AG04450 (cell line): Measurements from ENCODE around the gene TRIP4. TPM values are rescaled to one million over a fixed set of nuclear protein-coding genes. Genes with fewer than 3 reads are reported as not detected.
A peak's percentile ranks its signal among the peaks of the same experiment; 100 is the strongest.

Experiments used
- CTCF ChIA-PET: fragments of 300-600, 350-600 bp; formaldehyde crosslinking; extraction: SDS; loops from one replicate; lab custom pipeline; 2022; ENCODE audit warnings: antibody characterized with exemption, inconsistent platforms; lab: Charles Lee
- POLR2A ChIA-PET: fragments of 350-600 bp; formaldehyde crosslinking; extraction: SDS; loops from one replicate; lab custom pipeline; 2021; ENCODE audit warnings: antibody characterized with exemption, inconsistent platforms; lab: Yijun Ruan, JAX
- DNase-seq: peaks from one replicate; pipeline ENCODE4 v3.0.0-alpha.2; 2011; ENCODE audit warnings: low read depth, low spot score
- H3K27ac ChIP-seq: one replicate; pipeline ENCODE4 v1.5.1; 2012; ENCODE audit warnings: low read depth, low read length, control low read depth
- H3K27me3 ChIP-seq: one replicate; pipeline ENCODE4 v1.6.0; 2012; ENCODE audit warnings: low read length; ENCODE audit not compliant: control insufficient read depth, insufficient read depth
- H3K4me3 ChIP-seq: 2 replicates; pipeline ENCODE4 v1.5.1; 2011; ENCODE audit warnings: mild to moderate bottlenecking, low read depth, low read length, control low read depth
- H3K9me3 ChIP-seq: 2 replicates; pipeline ENCODE4 v1.5.1; 2012; ENCODE audit warnings: low read length; ENCODE audit not compliant: control insufficient read depth, insufficient read depth
- CTCF ChIP-seq: IDR thresholded peaks from 2 replicates; pipeline ENCODE4 v1.5.1; 2011; ENCODE audit warnings: low read depth, low read length, control low read depth, inconsistent platforms
- polyA plus RNA-seq: library from polyadenylated mRNA; depleted of rRNA; stranded (reverse); fragments of >200 nt; gene quantifications from 2 replicates; pipeline ENCODE4 v1.2.3, GENCODE V29; 2011

TRIP4 gene
- polyA plus RNA-seq, 1 experiment: 28.0 TPM

- ChIA-PET CTCF (interaction anchor here (1.4 to 2.6 kb wide), 2 partner anchors 258 to 304 kb away, joined by 5 to 17 read pairs; no protein-coding TSS in a partner anchor), POLR2A (no interaction called here)
- H3K9me3 ChIP-seq: no peaks in the 10 kb centered on the region
- no peaks in the 10 kb centered on the region for H3K27me3 ChIP-seq
- no peak for DNase-seq
- no peak overlapping the region for H3K4me3 ChIP-seq
- no peak for TF ChIP-seq CTCF
- no peak overlapping the region for H3K27ac ChIP-seq
Observed at GRCh38 chr15:64423970-64424369, 36.3 kb downstream of the TRIP4 start.

- no peak overlapping the region for H3K4me3 ChIP-seq
- no peaks in the 10 kb centered on the region for H3K9me3 ChIP-seq
- no peak for DNase-seq
- ChIA-PET CTCF (interaction anchor here (0.7 to 2.6 kb wide), 4 partner anchors 13 to 303 kb away, joined by 3 to 17 read pairs (median 5); no protein-coding TSS in a partner anchor), POLR2A (no interaction called here)
- no peak overlapping the region for H3K27ac ChIP-seq
- TF ChIP-seq CTCF: no peak
- no peaks in the 10 kb centered on the region for H3K27me3 ChIP-seq
Observed at GRCh38 chr15:64425221-64425620, 37.6 kb downstream of the TRIP4 start.

- CTCF ChIA-PET: interaction anchor here (0.6 to 3.6 kb wide), 15 partner anchors 9 to 301 kb away, joined by 3 to 22 read pairs (median 4); no protein-coding TSS in a partner anchor
- TF ChIP-seq CTCF: peak; percentile 41
- peak; percentile 13 for DNase-seq
- Histone ChIP-seq H3K9me3 (no peaks in the 10 kb centered on the region), H3K27me3 (no peaks in the 10 kb centered on the region), H3K4me3 (no peak overlapping the region), H3K27ac (no peak overlapping the region)
- POLR2A ChIA-PET: no interaction called here
Observed at GRCh38 chr15:64426845-64427465, 39.3 kb downstream of the TRIP4 start.

GRCh38 chr15:64429448-64429847 lies 41.8 kb downstream of the TRIP4 start:
- H3K27ac ChIP-seq: no peak overlapping the region
- POLR2A ChIA-PET: interaction anchor here (1.4 kb wide), 1 partner anchor 78 kb away, joined by 3 read pairs; no protein-coding TSS in a partner anchor
- CTCF ChIA-PET: interaction anchor here (0.6 to 3.6 kb wide), 2 partner anchors 224 to 416 kb away, joined by 3 to 22 read pairs; no protein-coding TSS in a partner anchor

More at GRCh38 chr15:64429448-64429847, 41.8 kb downstream of the TRIP4 start:
- no peak for TF ChIP-seq CTCF
- Histone ChIP-seq H3K4me3 (no peak overlapping the region), H3K9me3 (no peaks in the 10 kb centered on the region), H3K27me3 (no peaks in the 10 kb centered on the region)
- no peak for DNase-seq
